Lower leg skin (tissue), 4 donors: ENCODE measurements around the gene RBM20. TPM values are rescaled to one million over a fixed set of nuclear protein-coding genes. Genes with fewer than 3 reads are reported as not detected.
A peak's percentile ranks its signal among the peaks of the same experiment; 100 is the strongest.

ENCODE experiments used
- DNase-seq, 2 donors: peaks; one replicate each; pipeline ENCODE4 v3.0.0-alpha.2; 2019; ENCODE audit warnings: low spot score in 2 of 2
- H3K4me3 ChIP-seq: fragments of 200-600 bp; sonication (generic); 2 replicates; pipeline ENCODE4 v1.5.1; 2017; ENCODE audit warnings: mild to moderate bottlenecking, low read depth; ENCODE audit not compliant: poor library complexity, severe bottlenecking
- CTCF ChIP-seq, 3 donors: fragments of 450-650 bp; IDR thresholded peaks; one replicate each; pipeline ENCODE4 v1.5.1; 2016; ENCODE audit warnings: antibody characterized with exemption in 3 of 3, mild to moderate bottlenecking in 3 of 3, moderate library complexity in 2 of 3
- POLR2A ChIP-seq, 2 donors: fragments of 450-650 bp; IDR thresholded peaks; one replicate each; pipeline ENCODE4 v1.6.1; 2016 to 2017; ENCODE audit warnings: antibody characterized with exemption in 2 of 2, mild to moderate bottlenecking in 1 of 2, moderate library complexity in 1 of 2
- WGBS, 2 donors: methylation state at CpG; one replicate each; pipeline ENCODE4 v1.1.5; 2018; 5-methylcytosine and 5-hydroxymethylcytosine counted together
- intact Hi-C: fragments of 100-400 bp; cut with DNase I; formaldehyde crosslinking; loops from one replicate; pipeline ENCODE4 v1.15.0; 2023; ENCODE audit warnings: low total_unique reads
- total RNA-seq, 4 donors: library from RNA; depleted of rRNA; stranded (reverse); fragments of >200 nt; gene quantifications; one replicate each; pipeline ENCODE4 v1.1.0, GENCODE V29; 2016

Gene RBM20
- total RNA-seq, 4 donors from 2014 or later, result 0.66 to 6.2 (median 3.5) TPM

GRCh38 chr10:110666673-110667072, 22.5 kb downstream of the RBM20 start:
- TF ChIP-seq POLR2A (IDR thresholded peaks at IDR 0.05) (no peak), CTCF (IDR thresholded peaks at IDR 0.05) (no peak)
- no peak overlapping the region for H3K4me3 ChIP-seq
- no peak for DNase-seq
- intact Hi-C loops, result no loop called here
- 90 to 94% methylated on average over 3 of the region's 3 CpGs for WGBS, 2 donors

GRCh38 chr10:110667620-110668343, 23.6 kb downstream of the RBM20 start:
- no peak for DNase-seq
- no peak overlapping the region for H3K4me3 ChIP-seq
- TF ChIP-seq CTCF (IDR thresholded peaks at IDR 0.05), result no peak
- no peak for TF ChIP-seq POLR2A (IDR thresholded peaks at IDR 0.05)
- intact Hi-C loops, result no loop called here
- WGBS, 2 donors, result 59 to 69% methylated on average over 9 of the region's 9 CpGs

- no peak overlapping the region for H3K4me3 ChIP-seq
- WGBS, 2 donors, result 79% methylated on average over 5 of the region's 5 CpGs
- intact Hi-C loops, result no loop called here
- TF ChIP-seq POLR2A (IDR thresholded peaks at IDR 0.05) (no peak), CTCF (IDR thresholded peaks at IDR 0.05) (no peak)
- no peak for DNase-seq
Observed at GRCh38 chr10:110668443-110668842, 24.3 kb downstream of the RBM20 start.

GRCh38 chr10:110670335-110670734, 26.2 kb downstream of the RBM20 start:
- no peak for TF ChIP-seq POLR2A (IDR thresholded peaks at IDR 0.05)
- TF ChIP-seq CTCF (IDR thresholded peaks at IDR 0.05), result no peak
- no peak overlapping the region for H3K4me3 ChIP-seq
- no peak for DNase-seq
- WGBS, 2 donors, result 88 to 94% methylated on average over 6 of the region's 6 CpGs
- intact Hi-C loops, result no loop called here

- DNase-seq, result peak; percentile 55 to 92
- peak in 1 of 3 donors; percentile 31 for TF ChIP-seq CTCF (IDR thresholded peaks at IDR 0.05)
- no peak for TF ChIP-seq POLR2A (IDR thresholded peaks at IDR 0.05)
- intact Hi-C loops, result no loop called here
- WGBS, 2 donors, result 1 to 4% methylated on average over 26 to 31 of the region's 47 CpGs
- peak overlapping the region; percentile 14 for H3K4me3 ChIP-seq
Observed at GRCh38 chr10:110671788-110672579, 27.8 kb downstream of the RBM20 start.
